GM19099 (cell line): Measurements from ENCODE around the gene SRSF2.

Experiments
- POLR2A ChIP-seq: IDR thresholded peaks from 3 replicates; pipeline ENCODE4 v1.6.1; 2011; ENCODE audit warnings: low read depth; ENCODE audit not compliant: insufficient read length; ENCODE audit errors: extremely low read depth

The SRSF2 gene

DNA sequence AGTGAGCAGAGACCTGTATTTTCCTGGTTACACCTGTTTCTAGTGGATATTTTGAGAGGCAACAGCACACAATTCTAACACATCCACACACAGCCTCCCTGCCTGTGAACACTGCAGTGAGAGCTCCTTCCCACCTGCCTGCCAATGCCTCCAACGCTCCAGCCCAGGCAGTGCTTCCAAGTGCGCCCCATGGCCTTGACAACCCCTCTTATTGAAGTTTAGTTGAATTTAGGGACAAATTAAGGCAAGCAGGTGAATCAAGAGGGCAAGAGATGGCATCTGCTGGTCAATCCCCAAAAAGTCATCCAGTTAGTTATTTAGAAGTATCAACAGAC, 21.7 kb downstream of the SRSF2 start:
- TF ChIP-seq POLR2A, result no peak

DNA sequence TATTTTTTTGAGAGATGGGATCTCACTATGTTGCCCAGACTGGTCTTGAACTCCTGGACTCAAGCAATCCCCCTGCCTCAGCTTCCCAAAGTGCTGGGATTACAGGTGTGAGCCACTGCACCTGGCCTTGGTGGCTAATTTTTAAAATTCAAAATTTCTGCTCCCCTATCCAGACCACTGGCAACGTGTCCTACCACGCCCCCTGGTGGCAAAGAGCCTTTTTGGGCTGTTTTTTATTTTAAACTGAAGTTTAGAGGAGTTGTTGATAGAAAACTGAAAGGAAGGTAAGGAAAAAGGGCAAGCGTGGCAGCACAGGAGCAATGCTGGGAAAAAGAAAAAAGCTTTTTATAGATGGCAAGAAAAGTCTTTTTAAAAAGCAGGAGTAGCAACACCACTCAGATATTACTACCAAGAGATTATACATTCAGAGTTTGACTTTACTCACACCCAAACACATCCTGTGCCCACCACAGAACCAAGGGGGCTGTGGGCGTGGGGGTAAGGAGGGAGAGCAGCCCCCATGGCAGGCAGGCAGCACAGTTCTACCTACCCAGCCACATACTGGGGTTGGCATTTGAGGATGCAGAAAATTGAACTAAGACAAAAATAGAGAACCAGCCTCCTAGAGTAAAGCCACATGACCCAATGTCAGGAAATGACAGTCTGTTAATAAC, 22.2 kb downstream of the SRSF2 start:
- TF ChIP-seq POLR2A, result no peak

DNA sequence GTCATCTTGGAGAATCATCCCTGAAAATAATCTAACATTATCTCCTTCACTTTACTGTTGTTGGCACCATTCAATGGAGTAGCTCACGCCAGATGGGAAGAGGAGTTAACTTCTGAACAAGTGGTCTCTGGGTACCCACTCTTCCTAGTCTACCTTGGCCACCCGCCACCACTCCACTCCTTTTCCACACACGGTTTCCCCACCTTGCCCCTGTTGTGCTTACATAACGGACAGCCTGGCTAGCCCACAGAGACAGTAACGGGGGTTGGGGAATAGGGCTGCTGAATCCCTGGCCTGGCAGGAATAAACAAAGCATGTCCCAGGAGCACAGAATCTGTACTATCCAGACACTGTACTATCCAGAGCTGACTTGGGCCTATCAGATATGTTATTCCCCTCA, 22.8 kb downstream of the SRSF2 start:
- TF ChIP-seq POLR2A, result no peak

DNA sequence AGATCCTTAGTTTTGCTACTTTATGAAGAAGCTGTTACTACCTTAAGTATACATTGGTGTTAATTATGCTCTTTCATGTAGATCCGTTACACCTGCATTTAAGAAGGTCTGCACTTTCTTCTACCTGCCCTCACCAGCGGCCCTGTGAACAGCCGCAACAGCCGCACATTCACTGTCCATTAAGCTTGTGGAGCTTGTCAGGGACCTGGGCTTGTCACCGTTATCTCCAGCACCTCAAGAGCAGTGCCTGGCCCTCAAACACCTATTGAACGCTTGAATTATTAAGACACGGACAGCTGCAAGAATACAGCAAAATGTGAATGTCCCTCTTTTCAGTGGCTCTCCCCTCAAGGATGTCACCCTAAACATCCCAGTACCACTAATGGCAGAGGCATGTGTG, 23.4 kb downstream of the SRSF2 start:
- no peak for TF ChIP-seq POLR2A

DNA sequence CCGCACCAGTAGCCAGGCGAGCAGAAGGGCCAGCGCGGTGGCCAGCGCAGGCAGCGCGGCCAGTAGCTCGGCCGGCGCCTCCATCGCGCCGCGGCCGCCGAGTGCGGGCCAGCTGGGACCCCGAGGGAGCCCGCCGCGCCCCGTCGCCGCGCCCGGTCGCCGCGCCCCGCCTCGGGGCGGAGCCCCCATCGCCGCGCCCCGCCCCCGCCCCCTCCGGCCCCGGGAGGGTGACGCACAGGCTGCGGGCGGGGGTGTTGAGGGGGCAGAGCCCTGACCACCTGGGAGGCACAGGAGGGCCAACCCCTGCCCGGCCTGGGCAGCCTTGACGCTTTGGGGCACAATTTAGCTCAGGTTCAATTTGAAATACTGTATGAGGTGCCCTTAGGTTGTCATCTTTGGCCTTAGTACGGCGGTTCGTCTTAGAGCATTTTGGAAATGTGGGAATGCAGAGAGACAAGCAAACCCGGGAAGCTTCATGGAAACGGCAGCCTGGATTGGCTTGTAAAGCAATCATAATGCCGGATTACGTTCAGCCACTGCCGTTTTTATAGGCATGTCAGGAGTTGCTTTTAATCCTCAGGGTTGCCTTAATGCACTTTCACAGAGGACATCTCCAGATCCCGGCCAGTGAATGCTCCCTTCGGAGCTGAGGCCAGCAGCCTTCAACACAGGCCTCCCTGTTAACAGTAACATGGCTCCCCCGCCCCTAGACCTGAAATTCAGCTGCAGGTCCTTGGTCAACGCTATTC, 26.1 kb downstream of the SRSF2 start, which contains the start of gene MXRA7:
MXRA7 (minus strand) TSS at position 103 of the 749 bp plus-strand sequence; CDS start at position 84, 19 bp downstream.
- no peak for TF ChIP-seq POLR2A

DNA sequence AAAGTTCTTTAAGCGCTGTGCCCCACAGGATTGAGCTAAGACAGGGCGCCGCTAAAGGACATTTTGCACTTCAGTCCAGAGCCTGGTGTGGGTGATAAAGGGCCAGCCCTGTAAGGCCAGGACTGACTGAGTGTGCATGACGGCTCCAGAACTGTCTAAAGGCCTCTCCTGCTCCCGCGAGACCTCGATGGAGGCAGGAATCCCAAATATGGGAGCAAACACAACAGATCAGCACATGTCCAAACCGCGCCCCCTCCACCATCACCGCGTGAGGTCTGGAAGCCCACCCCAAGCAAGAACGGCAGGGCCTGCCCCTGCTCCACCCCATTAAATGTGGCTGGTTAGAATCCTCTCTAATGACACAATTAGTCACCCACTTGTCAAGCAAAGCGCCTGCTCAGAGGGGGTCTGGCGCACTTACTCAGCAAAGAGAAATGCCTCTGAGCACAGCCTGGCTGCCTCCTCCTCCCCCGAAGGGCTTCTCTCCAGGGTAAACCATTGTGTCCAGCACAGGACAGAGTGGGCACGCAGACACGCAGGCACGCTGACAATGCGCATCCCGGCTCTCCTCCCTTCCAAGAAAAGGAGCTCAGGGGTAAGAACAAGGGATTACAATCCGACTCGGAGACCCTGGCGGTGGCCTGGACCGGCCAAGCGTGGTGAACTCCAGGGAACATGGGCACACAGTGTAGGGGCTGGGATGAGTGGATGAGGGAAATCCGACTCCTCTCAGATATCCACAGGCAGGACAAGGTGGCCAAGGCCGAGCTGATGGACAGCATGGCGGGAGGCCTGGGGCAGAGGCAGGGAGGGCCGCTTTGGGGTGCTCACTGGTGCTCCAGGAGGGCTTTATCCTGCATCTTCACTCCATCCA, 27.8 kb downstream of the SRSF2 start:
- no peak for TF ChIP-seq POLR2A

DNA sequence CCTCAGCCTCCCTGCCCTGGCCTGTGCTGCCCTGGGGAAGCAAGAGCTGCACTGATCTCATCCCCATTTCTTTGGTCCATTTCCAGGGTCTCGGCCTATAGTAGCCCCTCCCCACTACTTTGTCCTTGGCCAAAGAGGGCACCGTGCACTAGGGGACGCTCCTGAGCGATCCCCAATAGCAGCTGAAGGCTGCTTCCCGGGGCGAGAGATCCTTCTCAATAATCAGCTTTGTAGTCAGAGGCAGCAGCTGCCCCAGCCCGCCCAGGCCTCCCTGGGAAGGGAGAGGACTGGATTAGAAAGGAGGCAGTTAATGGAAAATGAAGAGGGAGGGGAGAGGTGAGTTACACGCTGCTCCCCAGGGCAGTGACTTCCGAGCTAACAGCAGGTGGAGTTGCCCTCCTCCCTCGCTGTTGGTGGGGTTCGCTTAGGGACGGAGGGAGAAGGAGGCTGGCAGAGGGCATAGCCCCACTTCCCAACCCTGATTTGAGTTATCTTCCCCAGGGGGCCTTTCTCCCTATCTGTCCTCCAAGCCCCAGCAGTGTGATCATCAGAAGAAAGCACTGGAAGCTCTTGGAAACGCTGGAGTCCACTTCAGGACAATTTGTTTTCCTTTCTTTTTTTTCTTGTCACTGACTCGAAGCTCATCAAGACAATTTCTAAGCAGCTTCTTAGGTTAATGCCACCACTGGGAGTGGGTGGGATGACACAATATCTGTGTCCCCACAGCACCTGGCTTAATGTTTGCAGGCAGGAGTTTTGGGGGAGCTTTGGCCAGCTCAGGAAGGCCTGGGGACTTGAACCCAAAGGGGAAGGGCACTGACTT, 28.9 kb downstream of the SRSF2 start:
- TF ChIP-seq POLR2A, result no peak

DNA sequence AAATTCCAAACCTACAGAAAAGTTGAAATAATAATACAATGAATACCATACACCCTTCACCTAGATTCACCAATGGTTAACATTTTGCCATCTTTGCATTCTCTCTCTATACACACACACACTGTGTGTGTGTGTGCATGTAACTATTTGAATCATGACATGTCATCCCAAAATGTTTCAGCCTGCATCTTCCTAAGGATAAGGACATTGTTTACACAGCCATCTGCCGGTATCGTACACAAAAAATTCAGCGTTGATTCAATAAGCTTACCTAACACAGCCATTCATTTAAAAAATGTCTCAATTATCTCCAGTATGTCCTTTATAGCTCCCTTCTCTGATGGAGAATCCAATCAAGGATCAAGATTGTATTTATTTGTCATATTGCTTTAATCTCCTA, 30.3 kb downstream of the SRSF2 start:
- TF ChIP-seq POLR2A, result no peak

DNA sequence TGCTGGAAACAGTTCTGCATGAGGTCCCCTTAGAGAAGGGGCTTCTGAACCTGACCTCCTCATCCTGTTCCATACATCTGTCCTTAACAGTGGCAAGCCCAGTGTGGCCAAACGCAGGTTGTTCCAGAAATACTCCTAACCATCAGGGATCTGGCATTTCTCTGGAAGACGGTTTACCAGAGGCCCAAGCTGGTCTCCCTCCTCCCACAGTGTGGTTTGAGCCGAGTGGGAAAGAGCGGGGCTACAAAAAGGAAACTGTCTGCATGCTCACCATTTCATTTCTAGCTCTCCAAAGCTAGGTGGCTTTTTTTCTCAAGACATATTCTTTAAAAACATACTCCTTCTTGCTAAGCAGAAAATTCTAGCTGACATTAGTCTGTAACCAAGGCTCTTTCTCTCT, 32.3 kb downstream of the SRSF2 start:
- no peak for TF ChIP-seq POLR2A

DNA sequence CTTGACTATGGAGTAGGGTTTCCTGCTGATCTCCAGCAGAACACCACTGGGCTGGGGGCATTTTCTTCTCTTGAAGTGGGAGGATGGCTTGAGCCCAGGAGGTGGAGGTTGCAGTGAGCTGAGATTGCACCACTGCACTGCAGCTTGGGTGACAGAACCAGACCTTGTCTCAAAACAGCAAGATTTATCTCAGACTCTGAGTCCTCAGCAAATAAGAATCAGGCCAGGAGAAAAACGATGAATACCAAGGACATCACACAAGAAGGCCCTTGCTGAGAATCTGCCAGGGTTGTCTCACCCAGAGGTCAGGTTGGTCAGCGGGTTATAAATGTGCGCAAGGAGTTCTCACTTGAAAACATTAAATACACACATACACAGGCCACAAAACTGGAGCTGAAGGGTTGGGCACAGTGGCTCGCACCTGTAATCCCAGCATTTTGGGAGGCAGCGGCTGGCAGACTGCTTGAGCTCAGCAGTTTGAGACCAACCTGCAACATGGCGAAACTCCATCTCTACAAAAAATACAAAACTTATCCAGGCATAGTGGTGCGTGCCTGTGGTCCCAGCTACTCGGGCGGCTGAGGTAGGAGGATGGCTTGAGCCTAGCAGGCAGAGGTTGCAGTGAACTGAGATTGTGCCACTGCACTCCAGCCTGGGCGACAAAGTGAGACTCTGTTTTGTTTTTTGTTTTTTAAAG, 34.0 kb downstream of the SRSF2 start:
- TF ChIP-seq POLR2A, result no peak

DNA sequence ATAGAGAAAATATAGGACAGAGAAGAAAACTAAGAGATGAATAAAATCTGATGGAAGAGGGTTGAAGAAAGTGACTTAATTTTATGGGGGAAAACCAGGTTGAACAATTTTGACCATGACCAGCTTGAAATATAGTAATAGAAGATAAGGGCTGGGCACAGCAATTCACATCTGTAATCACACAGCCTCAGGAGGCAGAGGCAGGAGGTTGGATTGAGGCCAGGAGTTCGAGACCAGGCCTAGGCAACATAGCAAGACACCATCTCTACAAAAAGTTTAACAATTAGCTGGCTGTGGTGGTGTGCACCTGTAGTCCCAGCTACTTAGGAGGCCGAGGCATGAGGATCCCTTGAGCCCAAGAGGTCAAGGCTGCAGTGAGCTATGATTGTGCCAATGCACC, 35.1 kb downstream of the SRSF2 start:
- no peak for TF ChIP-seq POLR2A

DNA sequence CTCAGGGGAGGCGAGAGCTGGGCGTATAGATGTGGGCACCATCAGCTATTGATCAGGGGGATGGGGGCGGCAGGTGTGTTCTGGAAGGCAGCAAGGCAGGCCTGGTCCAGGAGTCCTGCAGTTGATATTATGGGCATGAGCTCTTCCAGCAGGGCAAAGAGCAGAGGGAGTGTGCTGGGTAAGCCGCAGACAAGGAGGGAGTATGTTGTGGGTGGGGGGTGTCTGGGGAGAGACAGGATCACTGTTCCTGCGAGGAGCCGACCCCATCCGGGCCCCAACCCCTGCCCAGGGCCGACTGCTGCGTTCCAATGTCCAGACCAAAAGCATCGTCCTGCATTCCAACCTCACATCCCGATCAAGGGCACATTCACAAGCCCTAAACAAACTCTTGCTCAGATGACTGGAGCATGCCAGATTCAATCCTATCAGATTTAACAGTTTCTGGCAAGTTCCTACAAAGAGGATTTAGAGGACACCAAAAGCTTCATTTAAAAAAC, 35.6 kb downstream of the SRSF2 start:
- TF ChIP-seq POLR2A, result no peak

DNA sequence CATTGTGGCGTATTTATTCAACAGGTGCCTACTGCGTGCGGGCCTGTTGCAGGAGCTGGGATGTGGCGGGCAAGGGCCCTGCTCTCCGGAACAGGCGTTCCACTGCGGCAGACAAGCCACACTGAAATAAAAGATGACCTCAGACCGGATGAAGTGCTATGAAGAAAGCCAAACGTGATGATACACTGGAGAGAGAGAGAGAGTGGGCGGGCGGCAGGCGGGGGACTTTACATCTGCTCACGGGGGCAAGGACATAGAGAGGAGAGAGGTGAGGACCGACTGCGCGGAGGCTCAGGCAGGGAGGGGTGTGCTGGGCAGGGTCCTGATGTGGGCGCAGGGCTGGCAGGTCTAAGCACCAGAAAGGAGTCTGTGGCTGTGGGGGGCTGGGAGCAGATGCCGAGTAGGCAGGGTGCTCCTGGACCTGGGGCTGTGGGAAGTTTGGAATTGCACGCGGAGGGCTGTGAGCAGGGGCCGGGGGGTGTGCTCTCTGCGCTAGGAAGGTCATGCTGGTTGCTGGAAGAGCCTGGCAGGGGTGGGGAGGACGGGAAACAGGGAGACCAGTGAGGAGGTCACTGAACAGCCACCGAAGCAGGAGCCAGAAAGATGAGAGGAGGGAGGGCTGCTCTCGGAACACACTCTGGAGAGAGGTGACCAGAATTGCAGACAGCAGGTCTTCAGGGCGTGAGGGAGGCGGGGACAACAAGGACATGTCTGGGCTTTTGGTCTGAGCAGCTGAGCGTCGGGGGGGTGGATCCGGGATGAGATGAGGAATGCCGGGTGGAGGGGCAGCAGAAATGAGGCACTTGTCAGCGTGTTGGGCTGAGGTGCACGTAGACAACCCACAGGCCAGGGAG, 36.3 kb downstream of the SRSF2 start:
- no peak for TF ChIP-seq POLR2A
